Measurements from ENCODE around the gene LBHD2.

The LBHD2 gene

GRCh38 chr14:103125098-103126070 is 41.4 kb downstream of the LBHD2 start:
- no peak for DNase-seq (ENCODE audit: extremely low read depth, low read depth)
- TF ChIP-seq CTCF (IDR thresholded peaks at IDR 0.05; ENCODE audit: low read depth, low read length), result no peak

GRCh38 chr14:103126088-103126872 is 42.3 kb downstream of the LBHD2 start:
- no peak for TF ChIP-seq CTCF (IDR thresholded peaks at IDR 0.05; ENCODE audit: low read depth, low read length)
- no peak for DNase-seq (ENCODE audit: extremely low read depth, low read depth)

- DNase-seq (ENCODE audit: extremely low read depth, low read depth), result no peak
- TF ChIP-seq CTCF (IDR thresholded peaks at IDR 0.05; ENCODE audit: low read depth, low read length), result no peak
Measured at GRCh38 chr14:103126873-103127304, 42.9 kb downstream of the LBHD2 start.

- no peak for DNase-seq (ENCODE audit: extremely low read depth, low read depth)
- no peak for TF ChIP-seq CTCF (IDR thresholded peaks at IDR 0.05; ENCODE audit: low read depth, low read length)
Measured at GRCh38 chr14:103127356-103127755, 43.3 kb downstream of the LBHD2 start.

- no peak for TF ChIP-seq CTCF (IDR thresholded peaks at IDR 0.05; ENCODE audit: low read depth, low read length)
- no peak for DNase-seq (ENCODE audit: extremely low read depth, low read depth)
Measured at GRCh38 chr14:103127861-103128598, 44.0 kb downstream of the LBHD2 start.

- DNase-seq (ENCODE audit: extremely low read depth, low read depth), result no peak
- no peak for TF ChIP-seq CTCF (IDR thresholded peaks at IDR 0.05; ENCODE audit: low read depth, low read length)
Measured at GRCh38 chr14:103128631-103129300, 44.8 kb downstream of the LBHD2 start.
